HAP-1 (cell line): ENCODE results near the gene TRRAP.
"Not testable (repeated sequence)": the region's sequence is repeated elsewhere in the genome, so short reads cannot be mapped to it uniquely, and the experiment has no call there.

Experiments
- DNase-seq, 2 experiments: peaks; one replicate each; pipeline ENCODE4 v3.0.0-alpha.2; 2016 to 2020; ENCODE audit warnings: low spot score in 2 of 2
- H3K27me3 ChIP-seq: fragments of 250-450 bp; sonication (Bioruptor Pico); 2 replicates; pipeline ENCODE4 v1.5.1; 2020; ENCODE audit warnings: low read depth, mild to moderate bottlenecking, moderate library complexity
- H3K36me3 ChIP-seq: fragments of 250-450 bp; sonication (Bioruptor Pico); replicated peaks from 2 replicates; pipeline ENCODE4 v1.5.1; 2020; ENCODE audit warnings: mild to moderate bottlenecking
- H3K4me1 ChIP-seq: fragments of 250-450 bp; sonication (Bioruptor Pico); 2 replicates; pipeline ENCODE4 v1.5.1; 2020; ENCODE audit warnings: mild to moderate bottlenecking
- H3K4me3 ChIP-seq: fragments of 250-450 bp; sonication (Bioruptor Pico); 2 replicates; pipeline ENCODE4 v1.5.1; 2020; ENCODE audit warnings: mild to moderate bottlenecking, moderate library complexity
- H3K9me3 ChIP-seq: fragments of 250-450 bp; sonication (Bioruptor Pico); 2 replicates; pipeline ENCODE4 v1.5.1; 2020; ENCODE audit warnings: mild to moderate bottlenecking, moderate library complexity
- in situ Hi-C: fragments of 300-500 bp; cut with MboI; formaldehyde crosslinking; loops from 3 replicates; pipeline ENCODE4 v1.14.3; 2020; ENCODE audit warnings: low sequenced_read_pairs, inconsistent platforms, mixed read lengths

Gene TRRAP

DNA sequence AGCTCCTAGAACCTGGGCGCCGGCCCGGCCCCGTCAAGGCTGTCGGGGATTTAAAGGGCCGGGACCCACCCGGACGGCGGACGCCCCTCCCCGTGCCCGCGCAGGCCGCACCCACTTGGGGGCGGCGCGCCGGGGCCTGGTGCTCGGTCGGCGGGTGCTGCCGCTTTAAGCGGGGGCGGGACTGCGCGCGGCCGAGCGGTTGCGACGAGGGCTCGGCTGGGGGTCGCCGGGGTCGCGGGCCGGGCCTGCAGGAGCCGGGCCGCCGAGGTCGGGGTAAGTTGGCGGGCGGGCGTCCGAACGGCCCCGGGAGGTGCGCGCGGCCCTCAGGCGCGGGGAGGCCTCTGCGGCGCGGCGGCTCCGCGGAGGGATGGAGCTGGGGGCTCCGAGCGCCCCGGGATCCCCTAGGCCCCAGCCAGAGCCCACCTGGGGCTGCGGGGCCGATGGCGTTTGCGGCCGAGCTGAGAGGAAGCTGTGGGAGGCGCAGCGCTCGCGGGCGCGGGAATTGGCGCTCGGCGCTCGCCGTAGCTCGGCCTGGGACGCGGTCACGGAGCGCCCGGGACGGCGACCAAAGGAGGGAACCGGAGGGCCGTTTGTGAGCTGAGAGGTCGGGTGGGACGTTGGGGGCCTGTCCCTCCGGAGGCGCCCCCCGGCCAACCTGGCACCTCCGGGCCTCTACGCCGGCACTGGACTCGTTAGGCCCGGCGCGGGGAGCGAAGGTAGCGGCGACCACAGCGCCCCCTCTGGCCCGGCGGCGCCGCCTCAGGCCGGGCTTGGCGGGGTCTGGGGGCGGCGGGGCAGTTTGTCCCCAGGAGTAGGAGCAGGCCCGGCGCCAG, at the start of gene TRRAP:
Gene TRRAP, plus strand, starts transcription at position 168 of the 833 bp plus-strand sequence. CDS start 2,619 bp downstream, outside the sequence.
- in situ Hi-C loops = no loop called here
- Histone ChIP-seq H3K27me3 (no peaks in the 10 kb centered on the region), H3K4me3 (peak within 1 kb of the TSS; percentile 87), H3K4me1 (no peaks in the 10 kb centered on the region; the same call in 1 of the 2 replicates), H3K36me3 (peaks cover 23% of the 10 kb centered on the region), H3K9me3 (no peaks in the 10 kb centered on the region)
- DNase-seq = peak; percentile 63 to 81

DNA sequence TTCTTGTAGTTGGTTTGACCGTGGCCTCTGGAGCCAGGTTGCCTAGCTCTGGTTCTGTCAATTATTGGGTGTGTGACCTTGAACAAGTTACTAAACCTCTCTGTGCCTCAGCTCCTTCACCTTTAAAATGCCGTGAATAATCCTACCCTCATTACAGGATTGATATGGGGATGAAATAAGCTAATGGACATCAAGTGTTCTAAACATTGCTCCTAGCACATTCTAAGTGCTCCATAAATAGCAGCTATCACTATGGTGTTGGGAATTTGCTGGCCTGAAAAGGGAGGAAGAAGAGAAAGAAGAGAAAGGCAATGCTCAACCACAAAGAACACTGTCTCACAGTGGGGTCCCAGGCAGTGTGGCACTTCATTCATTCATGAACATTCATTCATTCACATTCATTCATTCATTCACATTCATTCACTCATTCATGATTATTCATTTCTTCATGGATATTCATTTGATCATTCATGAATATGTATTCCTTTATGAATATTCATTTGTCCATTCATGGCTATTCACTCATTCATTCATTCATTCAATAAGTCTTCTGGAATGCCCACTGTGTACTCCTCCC, 47.3 kb upstream of the TRRAP start:
- H3K4me3 ChIP-seq = no peak overlapping the region
- in situ Hi-C loops = no loop called here
- no peaks in the 10 kb centered on the region for H3K36me3 ChIP-seq
- H3K27me3 ChIP-seq = no peaks in the 10 kb centered on the region; the same call in 1 of the 2 replicates
- no peak for DNase-seq
- no peaks in the 10 kb centered on the region for H3K9me3 ChIP-seq
- no peaks in the 10 kb centered on the region for H3K4me1 ChIP-seq

DNA sequence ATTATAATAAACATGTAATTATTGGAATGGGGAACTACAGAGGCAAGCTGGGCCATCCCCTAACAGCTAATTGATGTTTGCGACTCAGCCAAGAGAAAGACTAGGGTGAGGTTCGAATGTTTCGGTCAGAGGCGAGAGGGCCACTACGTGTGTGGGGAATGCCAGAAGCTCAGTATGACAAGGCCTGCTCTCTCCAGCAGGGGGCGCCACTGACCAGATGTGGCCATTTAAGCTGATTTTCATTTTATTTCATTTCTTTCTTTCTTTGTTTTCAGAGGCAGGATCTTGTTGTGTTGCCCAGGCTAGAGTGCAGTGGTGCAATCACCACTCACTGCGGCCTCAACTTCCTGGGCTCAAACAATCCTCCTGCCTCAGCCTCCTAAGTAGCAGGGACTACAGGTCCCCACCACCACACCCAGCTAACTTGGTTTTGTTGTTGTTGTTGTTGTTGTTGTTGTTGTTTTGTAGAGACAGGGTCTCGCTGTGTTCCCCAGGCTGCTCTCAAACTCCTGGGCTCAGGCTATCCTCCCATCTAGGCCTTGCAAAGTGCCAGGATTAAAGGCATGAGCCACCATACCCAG, 46.6 kb upstream of the TRRAP start:
- DNase-seq = peak; percentile 5 to 72
- Histone ChIP-seq H3K36me3 (no peaks in the 10 kb centered on the region), H3K9me3 (no peaks in the 10 kb centered on the region), H3K4me3 (no peak overlapping the region), H3K27me3 (no peaks in the 10 kb centered on the region; the same call in 1 of the 2 replicates), H3K4me1 (no peaks in the 10 kb centered on the region)
- in situ Hi-C loops = no loop called here

DNA sequence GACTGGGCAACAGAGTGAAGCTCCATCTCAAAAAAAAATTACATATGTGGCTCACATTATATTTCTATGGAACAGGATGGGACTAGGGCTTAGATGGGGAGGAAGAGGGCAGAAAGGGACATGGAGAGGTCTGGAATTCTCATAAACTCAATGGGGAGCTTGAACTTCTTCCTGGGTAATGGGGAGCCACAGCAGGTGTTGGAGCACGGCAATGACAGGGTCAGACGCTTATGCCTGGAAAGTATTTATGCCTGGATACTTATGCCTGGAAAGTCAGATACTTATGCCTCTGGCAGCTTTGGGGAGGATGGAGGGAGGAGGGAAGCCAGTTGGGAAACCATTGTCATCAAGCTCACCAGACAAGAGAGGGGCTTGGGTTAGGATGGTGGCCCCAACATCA, 45.3 kb upstream of the TRRAP start:
- DNase-seq = no peak
- H3K4me1 ChIP-seq = no peaks in the 10 kb centered on the region
- no peaks in the 10 kb centered on the region for H3K36me3 ChIP-seq
- H3K27me3 ChIP-seq = no peaks in the 10 kb centered on the region; the same call in 1 of the 2 replicates
- H3K9me3 ChIP-seq = no peaks in the 10 kb centered on the region
- in situ Hi-C loops = no loop called here
- H3K4me3 ChIP-seq = no peak overlapping the region

DNA sequence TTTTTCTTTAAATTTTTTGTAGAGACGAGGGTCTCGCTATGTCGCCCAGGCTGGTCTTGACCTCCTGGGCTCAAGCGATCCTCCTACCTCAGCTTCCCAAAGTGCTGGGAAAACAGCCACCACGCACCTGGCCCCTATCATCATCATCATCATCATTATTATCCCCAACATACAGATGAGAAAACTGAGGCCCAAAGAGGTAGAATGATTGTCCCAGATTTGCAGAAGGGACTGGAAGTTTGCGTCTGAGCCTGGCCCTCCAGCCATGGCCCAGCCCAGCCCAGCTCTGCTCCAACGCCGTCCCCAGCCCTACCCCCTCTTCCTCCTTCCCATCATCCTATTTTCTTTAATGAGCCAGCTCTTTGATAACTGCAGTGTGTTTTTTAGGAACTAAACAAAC, 43.4 kb upstream of the TRRAP start:
- no peaks in the 10 kb centered on the region for H3K4me1 ChIP-seq
- H3K4me3 ChIP-seq = no peak overlapping the region
- H3K9me3 ChIP-seq = no peaks in the 10 kb centered on the region
- DNase-seq = no peak
- no peaks in the 10 kb centered on the region for H3K36me3 ChIP-seq
- in situ Hi-C loops = no loop called here
- no peaks in the 10 kb centered on the region; the same call in 1 of the 2 replicates for H3K27me3 ChIP-seq

DNA sequence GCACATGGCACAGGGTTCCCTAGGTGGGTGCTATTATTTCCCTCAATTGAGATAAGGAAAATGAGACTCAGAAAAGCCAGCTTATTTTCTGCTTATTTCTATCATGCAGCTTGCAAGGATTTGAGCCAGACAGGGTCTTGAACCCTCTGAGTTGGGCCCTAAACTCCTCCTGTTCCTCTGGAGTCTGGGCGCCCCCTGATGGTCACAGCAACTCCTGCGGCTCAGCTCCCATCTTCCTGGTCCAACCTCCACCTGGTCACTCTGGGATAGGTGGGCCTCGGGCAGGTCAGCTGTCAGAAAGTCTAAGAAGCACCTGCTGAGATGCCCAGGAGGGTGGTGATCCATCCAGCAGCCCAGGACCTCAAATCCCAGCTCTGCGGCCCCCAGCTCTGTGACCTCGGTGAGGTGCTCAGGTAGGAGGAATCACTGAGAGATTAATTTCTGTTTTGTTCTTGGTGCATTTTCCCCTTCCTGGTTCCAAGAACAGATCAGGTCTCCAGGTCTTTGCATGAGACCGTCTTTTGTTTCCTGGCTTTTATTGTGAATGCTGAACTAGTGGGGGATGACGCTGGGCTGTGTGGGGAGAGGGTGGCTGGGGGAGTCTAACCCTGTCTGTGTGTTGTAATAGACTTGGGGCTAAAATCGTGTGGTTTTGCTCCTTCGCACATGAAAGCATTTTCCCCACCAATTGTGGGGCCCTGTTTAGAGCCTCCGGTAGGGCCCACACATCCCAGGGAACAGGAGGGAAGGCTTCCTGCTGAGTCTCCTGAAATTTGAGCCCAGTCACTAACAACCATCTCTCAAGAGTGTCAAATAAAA, 41.3 kb upstream of the TRRAP start:
- H3K36me3 ChIP-seq = no peaks in the 10 kb centered on the region
- no peak overlapping the region for H3K4me3 ChIP-seq
- in situ Hi-C loops = no loop called here
- no peaks in the 10 kb centered on the region; the same call in 1 of the 2 replicates for H3K27me3 ChIP-seq
- no peaks in the 10 kb centered on the region for H3K4me1 ChIP-seq
- H3K9me3 ChIP-seq = no peaks in the 10 kb centered on the region
- peak; percentile 17 to 81 for DNase-seq

DNA sequence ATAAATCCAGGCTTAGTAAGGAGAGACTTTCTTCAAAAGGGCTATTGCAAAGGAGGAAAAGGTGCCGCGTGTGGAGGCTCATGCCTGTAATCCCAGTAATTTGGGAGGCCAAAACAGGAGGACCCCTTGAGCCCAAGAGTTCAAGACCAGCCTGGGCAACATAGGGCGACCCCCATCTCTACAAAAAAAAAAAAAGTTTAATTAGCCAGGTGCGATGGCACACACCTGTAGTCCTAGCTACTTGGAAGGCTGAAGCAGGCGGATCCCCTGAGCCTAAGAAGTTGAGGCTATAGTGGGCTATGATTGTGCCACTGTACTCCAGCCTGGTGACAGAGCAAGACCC, 40.7 kb upstream of the TRRAP start:
- no peaks in the 10 kb centered on the region for H3K4me1 ChIP-seq
- H3K27me3 ChIP-seq = no peaks in the 10 kb centered on the region; the same call in 1 of the 2 replicates
- DNase-seq = no peak
- in situ Hi-C loops = no loop called here
- no peak overlapping the region for H3K4me3 ChIP-seq
- H3K9me3 ChIP-seq = no peaks in the 10 kb centered on the region
- H3K36me3 ChIP-seq = no peaks in the 10 kb centered on the region

DNA sequence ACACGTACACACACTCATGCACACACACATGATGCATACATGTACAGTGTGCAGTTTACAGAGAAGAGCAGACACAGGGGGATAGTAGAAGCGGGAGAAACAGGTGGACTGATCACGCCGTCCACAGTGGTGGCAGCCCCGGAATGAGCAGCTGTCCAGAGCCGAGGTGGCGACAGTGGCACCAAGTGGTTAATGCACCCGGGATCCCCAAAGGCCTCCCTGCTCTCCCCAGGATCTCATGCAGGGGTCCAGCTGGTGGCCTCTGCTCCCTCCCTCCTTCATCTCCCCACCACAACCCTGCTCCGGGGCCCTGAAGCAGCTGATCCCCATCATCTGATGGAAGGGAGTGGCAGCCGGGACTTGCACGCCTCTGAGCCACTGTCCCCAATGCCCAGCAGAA, 38.2 kb upstream of the TRRAP start:
- no peaks in the 10 kb centered on the region for H3K36me3 ChIP-seq
- DNase-seq = no peak
- in situ Hi-C loops = loop anchor here (5.0 to 10.0 kb wide), 2 partner anchors 408 to 545 kb away; no protein-coding TSS in a partner anchor
- H3K27me3 ChIP-seq = no peaks in the 10 kb centered on the region
- H3K9me3 ChIP-seq = no peaks in the 10 kb centered on the region
- no peak overlapping the region for H3K4me3 ChIP-seq
- no peaks in the 10 kb centered on the region for H3K4me1 ChIP-seq

DNA sequence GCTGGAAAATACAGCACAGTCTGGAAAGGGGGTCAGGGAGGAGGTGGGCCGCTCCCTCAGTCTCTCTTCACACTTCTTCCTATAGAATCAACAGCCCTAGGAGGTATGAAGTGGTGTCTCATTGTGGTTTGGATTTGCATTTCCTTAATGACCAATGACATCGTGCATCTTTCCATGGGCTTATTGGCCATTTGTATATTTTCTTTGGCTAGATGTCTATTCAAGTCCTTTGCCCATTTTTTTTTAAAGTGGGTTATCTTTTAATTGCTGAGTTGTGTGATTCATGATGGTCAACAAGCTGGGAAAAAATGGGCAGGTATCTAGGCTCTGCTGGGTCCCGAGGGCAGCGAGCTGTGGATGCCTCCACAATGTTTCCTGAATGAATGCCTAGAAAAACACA, 37.6 kb upstream of the TRRAP start:
- DNase-seq = no peak
- no peaks in the 10 kb centered on the region for H3K27me3 ChIP-seq
- H3K36me3 ChIP-seq = no peaks in the 10 kb centered on the region
- H3K4me3 ChIP-seq = no peak overlapping the region
- H3K4me1 ChIP-seq = no peaks in the 10 kb centered on the region
- in situ Hi-C loops = loop anchor here (5.0 to 10.0 kb wide), 2 partner anchors 408 to 546 kb away; no protein-coding TSS in a partner anchor
- H3K9me3 ChIP-seq = no peaks in the 10 kb centered on the region

DNA sequence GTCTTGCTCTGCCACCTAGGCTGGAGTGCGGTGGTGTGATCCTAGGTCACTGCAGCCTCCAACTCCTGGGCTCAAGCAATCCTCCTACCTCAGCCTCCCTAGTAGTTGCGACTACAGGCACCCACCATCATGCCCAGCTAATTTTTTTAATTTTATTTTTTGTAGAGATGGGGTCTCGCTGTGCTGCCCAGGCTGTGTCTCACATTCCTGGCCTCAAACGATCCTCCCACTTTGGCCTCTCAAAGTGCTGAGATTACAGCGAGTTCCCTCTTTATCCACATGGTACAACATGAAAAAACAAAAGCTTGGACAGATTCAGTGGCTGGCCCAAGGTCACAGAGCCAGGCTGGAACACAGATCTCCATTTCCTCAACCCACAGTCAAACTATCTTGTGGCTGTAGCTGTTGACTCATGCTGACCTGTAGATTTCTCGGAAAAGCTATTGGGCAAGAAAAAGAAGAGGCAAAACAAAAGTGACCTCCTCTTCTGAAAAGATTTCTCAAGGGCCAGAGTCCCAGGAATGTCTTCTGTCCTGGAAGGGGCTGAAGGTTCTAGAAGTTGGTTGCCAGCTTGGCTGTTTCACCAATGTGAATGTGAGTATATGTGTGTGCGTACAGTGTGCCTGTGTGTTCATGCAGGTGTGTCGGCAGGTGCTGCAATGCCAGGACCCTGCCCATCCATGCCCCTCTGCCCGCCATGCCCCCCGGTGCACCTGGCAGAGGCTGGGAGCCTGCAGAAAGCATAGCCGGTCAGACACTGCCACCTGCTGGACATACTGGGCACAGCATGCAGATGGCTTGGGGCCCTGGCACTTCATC, 36.9 kb upstream of the TRRAP start:
- H3K4me1 ChIP-seq = no peaks in the 10 kb centered on the region
- DNase-seq = peak; percentile 9 to 78
- H3K4me3 ChIP-seq = no peak overlapping the region
- no peaks in the 10 kb centered on the region for H3K36me3 ChIP-seq
- in situ Hi-C loops = loop anchor here (5.0 to 10.0 kb wide), 2 partner anchors 409 to 547 kb away; no protein-coding TSS in a partner anchor
- no peaks in the 10 kb centered on the region for H3K27me3 ChIP-seq
- no peaks in the 10 kb centered on the region for H3K9me3 ChIP-seq

DNA sequence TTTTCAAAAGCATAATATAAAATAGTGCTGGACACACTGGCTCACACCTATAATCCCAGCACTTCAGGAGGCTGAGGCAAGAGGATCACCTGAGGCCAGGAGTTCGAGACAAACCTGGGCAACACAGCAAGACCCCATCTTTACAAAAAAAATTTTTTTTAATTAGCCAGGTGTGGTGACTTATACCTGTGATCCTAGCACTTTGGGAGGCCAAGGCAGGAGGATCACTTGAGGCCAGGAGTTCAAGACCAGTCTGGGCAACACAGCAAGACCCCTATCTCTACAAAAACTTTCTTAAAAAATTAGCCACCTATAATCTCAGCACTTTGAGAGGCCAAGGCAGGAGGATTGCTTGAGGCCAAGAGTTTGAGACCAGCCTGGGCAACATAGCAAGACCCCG, 35.8 kb upstream of the TRRAP start:
- H3K9me3 ChIP-seq, H3K27me3 ChIP-seq, H3K4me3 ChIP-seq, DNase-seq, H3K4me1 ChIP-seq, H3K36me3 ChIP-seq: not testable (repeated sequence)
- in situ Hi-C loops = loop anchor here (5.0 to 10.0 kb wide), 2 partner anchors 410 to 548 kb away; no protein-coding TSS in a partner anchor

DNA sequence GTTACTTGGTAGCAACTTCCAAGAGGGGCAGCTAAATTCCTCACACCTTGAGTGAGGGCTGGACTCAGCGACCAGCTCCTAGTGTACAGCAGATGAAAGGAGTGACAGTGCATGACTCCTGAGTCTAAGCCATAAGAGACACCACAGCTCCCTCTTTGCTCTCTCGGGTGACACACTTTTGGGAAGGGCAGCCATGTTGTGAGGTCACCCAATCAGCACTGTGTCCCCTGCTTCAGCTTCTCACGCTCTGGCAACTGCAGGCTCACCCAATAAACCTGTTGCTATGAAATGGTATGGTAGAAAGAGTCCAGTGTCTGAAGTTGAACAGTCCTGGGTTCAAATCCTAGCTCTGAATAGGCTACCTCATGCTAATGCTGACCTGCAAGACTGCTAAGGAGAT, 29.4 kb upstream of the TRRAP start:
- in situ Hi-C loops = loop anchor here (10.0 kb wide), 1 partner anchor 554 kb away; no protein-coding TSS in a partner anchor
- no peak for DNase-seq
- Histone ChIP-seq H3K9me3 (no peaks in the 10 kb centered on the region), H3K27me3 (no peaks in the 10 kb centered on the region), H3K36me3 (no peaks in the 10 kb centered on the region), H3K4me3 (no peak overlapping the region), H3K4me1 (no peaks in the 10 kb centered on the region)

DNA sequence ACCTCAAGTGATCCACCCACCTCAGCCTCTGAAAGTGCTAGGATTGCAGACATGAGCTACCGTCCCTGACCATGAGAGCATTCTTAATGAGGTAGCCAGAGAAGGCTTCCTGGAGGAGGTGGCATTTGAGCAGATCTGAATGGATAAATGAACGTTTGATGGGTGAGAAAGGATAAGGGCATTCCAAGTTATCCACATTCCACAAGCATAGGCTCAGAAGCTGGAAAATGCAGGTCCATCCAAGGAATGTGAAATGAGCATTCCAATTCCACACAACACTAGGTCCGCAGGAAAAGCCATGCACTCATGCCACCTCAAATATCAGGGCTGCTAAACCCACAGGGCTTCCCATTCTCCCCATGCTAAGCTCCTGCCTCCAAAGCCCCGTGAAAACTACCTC, 25.5 kb upstream of the TRRAP start:
- Histone ChIP-seq H3K4me1 (no peaks in the 10 kb centered on the region), H3K9me3 (no peaks in the 10 kb centered on the region), H3K27me3 (no peaks in the 10 kb centered on the region), H3K36me3 (no peaks in the 10 kb centered on the region), H3K4me3 (no peak overlapping the region)
- DNase-seq = no peak
- in situ Hi-C loops = no loop called here
